ENCODE data around the gene COTL1.
A peak's percentile ranks its signal among the peaks of the same experiment; 100 is the strongest.

The COTL1 gene

DNA sequence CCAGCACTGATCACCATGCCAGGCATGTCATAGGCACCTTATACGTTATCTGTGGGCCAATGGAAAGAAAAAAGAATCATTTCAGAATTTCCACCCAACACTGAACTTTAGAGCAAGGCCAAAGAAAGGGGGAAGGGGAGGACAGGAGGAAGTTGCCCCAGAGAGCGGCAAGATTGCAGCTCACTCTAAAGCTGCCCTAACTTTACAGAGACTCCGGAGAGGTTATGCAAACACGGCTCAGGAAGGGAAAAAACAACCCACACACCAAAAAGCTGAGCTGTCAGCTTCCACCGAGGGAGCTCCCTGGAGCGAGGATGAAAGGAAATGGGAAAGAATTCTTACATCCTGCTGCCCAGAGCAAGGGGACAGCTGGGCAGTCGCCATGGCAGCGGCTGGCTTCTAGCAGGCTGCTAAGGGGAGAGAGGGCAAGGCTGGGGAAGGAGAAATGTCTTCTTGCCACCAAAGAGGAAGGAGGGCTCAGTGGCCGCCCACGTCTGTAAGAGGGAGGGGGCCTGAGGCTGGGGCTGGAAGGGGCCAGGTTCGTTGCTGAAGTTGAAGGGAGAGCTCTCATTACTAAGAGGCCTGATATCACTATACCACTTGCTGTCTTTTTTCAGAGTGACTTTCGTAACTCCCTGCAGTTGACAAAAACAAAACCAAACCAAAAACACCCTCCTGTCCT is 18.2 kb downstream of the COTL1 start:
- Mint-ChIP-seq H3K4me3 (peak overlapping the region; percentile 91), H3K36me3 (peaks cover 11% of the 10 kb centered on the region), H3K4me1 (ENCODE audit: low read depth) (peaks cover 87% of the 10 kb centered on the region), H3K27me3 (no peaks in the 10 kb centered on the region), H3K27ac (peak overlapping the region; percentile 99), H3K9me3 (ENCODE audit: low read depth) (no peaks in the 10 kb centered on the region)

DNA sequence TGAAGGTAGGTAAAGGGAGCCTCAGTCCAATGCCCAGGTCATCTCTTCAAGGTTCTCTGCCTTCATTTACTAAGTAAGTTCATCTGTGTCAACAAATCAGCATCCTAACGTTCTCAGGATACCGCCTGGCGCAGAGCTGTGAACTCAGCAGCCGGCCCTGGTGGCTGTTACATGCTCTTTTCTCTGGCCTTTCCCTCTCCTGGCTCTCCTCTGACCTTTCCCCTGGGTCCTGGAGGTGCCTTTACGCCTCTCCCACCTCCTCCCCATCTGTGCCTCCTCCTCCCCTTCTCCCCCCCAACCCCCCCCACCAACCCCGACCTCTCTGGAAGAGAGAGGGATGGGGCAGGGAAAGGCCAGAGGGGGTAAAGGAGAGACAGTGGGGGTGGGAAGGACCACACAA is 19.5 kb downstream of the COTL1 start:
- Mint-ChIP-seq H3K9me3 (ENCODE audit: low read depth) (no peaks in the 10 kb centered on the region), H3K4me1 (ENCODE audit: low read depth) (peaks cover 89% of the 10 kb centered on the region), H3K36me3 (peaks cover 13% of the 10 kb centered on the region), H3K27me3 (no peaks in the 10 kb centered on the region), H3K4me3 (peak overlapping the region; percentile 73), H3K27ac (peak overlapping the region; percentile 93)

DNA sequence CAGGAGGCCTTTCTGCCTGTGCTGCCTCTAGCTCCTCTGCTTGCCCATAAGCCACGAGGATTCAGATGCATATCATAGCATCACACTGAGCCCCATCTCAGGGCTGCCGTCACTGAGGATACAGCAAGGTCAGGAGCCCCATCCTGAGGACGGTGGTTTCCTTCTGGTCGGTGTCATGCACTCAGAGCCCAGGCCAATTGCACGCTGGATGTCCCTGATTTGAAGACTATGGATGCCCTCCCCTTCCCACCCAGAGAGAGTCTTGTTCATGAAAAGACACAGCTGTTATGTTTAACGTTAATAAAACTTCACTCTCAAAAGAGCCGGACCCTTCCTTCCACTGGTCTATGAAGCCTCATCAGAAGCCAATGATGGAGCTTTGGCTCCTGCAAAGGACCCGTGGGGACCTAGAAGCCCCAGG is 19.9 kb downstream of the COTL1 start:
- H3K4me3 Mint-ChIP-seq, result peak overlapping the region; percentile 73
- H3K36me3 Mint-ChIP-seq, result peaks cover 15% of the 10 kb centered on the region
- no peaks in the 10 kb centered on the region for H3K27me3 Mint-ChIP-seq
- H3K9me3 Mint-ChIP-seq (ENCODE audit: low read depth), result no peaks in the 10 kb centered on the region
- H3K27ac Mint-ChIP-seq, result peak overlapping the region; percentile 93
- peaks cover 88% of the 10 kb centered on the region for H3K4me1 Mint-ChIP-seq (ENCODE audit: low read depth)

DNA sequence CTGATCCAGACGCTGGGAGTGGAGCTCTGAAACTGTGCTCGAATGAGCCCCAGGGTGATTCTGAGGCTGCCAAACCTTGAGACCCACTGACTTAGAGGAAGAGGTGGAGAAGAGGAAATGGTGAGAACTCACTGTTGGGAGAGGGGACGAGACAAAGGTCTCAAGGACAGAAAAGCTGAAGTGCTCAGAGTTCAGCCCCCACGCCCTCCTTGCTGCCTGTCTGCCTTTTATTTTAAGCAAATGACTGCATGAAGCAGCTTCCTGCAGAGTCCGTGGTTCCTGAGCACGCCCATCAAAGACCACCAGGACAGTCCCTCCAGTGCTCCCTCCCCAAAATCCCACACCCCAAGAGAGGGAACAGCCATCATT is 20.4 kb downstream of the COTL1 start:
- Mint-ChIP-seq H3K4me1 (ENCODE audit: low read depth) (peaks cover 88% of the 10 kb centered on the region), H3K9me3 (ENCODE audit: low read depth) (no peaks in the 10 kb centered on the region), H3K4me3 (peak overlapping the region; percentile 73), H3K27me3 (no peaks in the 10 kb centered on the region), H3K27ac (peak overlapping the region; percentile 93), H3K36me3 (peaks cover 19% of the 10 kb centered on the region)

DNA sequence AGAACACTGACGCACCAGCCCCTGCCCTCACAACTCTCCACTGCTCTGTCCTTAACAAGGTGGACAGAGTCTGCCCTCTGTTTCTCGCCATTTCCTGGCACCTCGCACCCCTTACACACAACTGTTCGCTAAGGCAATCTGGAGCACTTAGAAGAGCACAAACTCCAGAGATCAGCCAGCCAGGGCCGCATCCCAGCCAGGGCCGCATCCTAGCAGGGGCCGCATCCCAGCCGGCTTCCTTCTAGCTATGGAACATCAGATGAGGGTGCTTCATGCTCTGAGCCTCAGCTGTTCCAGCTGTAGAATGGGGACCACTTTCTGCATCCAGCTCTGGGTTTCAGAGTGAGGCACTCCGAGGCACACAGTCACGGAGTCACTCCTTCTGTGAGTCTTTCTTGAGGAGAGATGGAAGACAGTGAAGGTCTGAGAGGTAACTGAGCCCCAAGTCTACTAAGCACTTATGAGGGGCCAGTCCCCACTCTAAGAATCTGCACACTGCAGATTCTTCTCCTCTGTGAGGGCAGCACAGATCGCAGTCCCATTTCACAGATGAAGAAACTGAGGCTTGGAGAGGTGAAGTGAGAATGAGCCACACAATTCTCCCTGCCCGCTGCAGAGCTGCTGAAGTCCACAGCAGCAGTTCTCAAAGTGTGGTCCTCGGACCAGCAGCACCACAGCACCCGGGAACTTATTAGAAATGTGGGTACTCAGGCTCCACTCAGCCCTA is 20.9 kb downstream of the COTL1 start:
- Mint-ChIP-seq H3K9me3 (ENCODE audit: low read depth) (no peaks in the 10 kb centered on the region), H3K27me3 (no peaks in the 10 kb centered on the region), H3K4me1 (ENCODE audit: low read depth) (peaks cover 89% of the 10 kb centered on the region), H3K36me3 (peaks cover 24% of the 10 kb centered on the region), H3K4me3 (peak overlapping the region; percentile 73), H3K27ac (peak overlapping the region; percentile 93)

DNA sequence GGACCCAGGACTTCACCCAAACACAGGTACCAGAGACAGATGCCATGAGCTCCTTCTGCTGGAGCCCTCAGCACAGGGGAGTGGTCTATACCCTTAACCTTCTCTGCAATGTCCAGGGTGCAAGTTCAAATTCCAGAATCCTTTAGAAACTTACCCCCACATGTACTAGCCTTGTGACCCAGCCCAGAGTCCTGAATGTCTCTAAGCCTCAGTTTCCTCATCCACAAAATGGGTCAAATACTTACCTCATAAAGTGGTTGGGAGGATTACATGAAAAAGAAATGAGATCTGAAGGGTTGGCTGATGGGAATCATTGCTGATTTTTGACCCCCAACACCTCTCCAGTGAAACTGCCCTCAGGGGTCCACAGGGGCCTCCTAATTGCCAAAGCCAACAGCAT is 21.7 kb downstream of the COTL1 start:
- Mint-ChIP-seq H3K4me1 (ENCODE audit: low read depth) (peaks cover 82% of the 10 kb centered on the region), H3K9me3 (ENCODE audit: low read depth) (no peaks in the 10 kb centered on the region), H3K27ac (peak overlapping the region; percentile 93), H3K4me3 (peak overlapping the region; percentile 73), H3K36me3 (peaks cover 24% of the 10 kb centered on the region), H3K27me3 (no peaks in the 10 kb centered on the region)

DNA sequence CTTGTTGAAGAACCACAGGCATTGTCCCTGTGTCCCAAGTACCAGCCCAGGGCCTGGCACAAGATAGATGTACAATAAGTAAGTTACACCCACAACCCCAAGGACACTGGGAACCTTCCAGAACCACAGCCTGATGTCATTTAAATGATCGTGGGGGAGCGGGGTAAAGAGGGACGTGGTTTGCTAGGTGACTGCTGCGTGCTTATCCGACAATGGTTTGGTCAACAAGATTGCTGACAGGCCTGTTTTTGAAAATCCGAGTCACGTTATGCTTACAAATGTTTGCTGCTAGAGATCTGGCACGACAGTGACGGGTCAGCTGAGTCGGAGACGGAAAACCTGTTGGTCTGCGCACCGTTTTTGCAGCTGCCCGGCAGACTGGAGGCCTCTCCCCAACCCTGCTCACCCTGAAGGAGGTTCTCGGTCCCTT is 22.8 kb downstream of the COTL1 start:
- H3K9me3 Mint-ChIP-seq (ENCODE audit: low read depth), result no peaks in the 10 kb centered on the region
- H3K36me3 Mint-ChIP-seq, result peaks cover 24% of the 10 kb centered on the region
- H3K4me1 Mint-ChIP-seq (ENCODE audit: low read depth), result peaks cover 73% of the 10 kb centered on the region
- peak overlapping the region; percentile 96 for H3K27ac Mint-ChIP-seq
- peak overlapping the region; percentile 82 for H3K4me3 Mint-ChIP-seq
- H3K27me3 Mint-ChIP-seq, result no peaks in the 10 kb centered on the region

DNA sequence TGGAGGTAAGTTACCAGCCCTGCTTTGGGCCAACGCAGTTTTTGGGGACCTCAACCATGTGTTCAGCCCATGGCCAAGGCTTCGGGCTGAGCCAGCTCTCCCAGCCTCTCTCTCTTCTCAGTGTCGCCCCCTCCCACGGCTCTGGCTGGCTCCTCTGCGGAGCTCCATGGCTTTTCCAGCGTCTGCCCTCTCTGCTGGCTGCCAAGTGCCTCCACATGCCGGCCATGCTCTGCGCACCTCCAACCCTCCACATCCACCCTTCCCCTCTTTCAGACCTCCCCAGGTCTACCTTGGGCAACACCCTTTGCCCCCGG is 23.2 kb downstream of the COTL1 start:
- peaks cover 69% of the 10 kb centered on the region for H3K4me1 Mint-ChIP-seq (ENCODE audit: low read depth)
- peaks cover 24% of the 10 kb centered on the region for H3K36me3 Mint-ChIP-seq
- H3K27ac Mint-ChIP-seq, result peak overlapping the region; percentile 96
- H3K27me3 Mint-ChIP-seq, result no peaks in the 10 kb centered on the region
- H3K9me3 Mint-ChIP-seq (ENCODE audit: low read depth), result no peaks in the 10 kb centered on the region
- H3K4me3 Mint-ChIP-seq, result peak overlapping the region; percentile 82

DNA sequence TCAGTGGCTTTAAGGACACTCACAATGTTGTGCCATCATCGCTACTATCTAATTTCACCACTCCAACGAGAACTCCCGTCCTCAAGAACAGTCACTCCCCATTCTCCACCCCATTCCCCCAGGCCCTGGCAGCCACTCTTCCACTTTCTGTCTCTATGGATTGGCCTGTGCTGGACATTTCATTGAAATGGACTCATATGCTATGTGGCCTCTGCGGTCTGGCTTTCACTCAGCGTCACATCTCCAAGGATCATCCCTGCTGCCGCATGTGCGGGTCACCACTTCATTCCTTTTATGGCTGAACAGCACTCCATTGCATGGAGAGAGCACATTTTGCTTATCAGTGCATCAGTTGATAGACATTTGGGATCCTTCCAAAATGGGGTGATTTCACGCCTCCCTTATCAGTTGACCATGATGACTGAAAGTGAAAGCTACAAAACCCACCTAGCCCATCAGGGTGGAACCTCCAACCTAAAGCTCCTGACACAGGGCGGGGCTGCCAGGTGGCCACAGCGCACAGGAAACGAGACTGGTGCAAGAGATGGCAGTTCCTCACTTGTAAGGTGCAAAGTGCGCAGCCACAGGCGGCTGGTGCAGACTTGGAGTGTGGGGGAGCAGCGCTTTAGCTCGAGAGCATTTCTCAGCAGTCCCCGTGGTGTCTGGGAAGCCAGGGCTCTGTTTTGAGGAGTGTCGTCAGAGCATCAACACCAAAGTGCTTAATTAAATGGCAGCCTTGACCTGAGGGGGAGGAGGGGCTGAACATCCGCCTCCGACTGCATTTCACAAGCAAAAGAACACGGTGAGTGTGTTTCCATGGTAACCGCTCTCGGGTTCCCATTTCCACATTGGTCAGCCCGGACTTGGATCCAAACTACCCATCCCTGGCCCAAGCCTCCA is 23.8 kb downstream of the COTL1 start:
- Mint-ChIP-seq H3K27me3 (no peaks in the 10 kb centered on the region), H3K36me3 (peaks cover 22% of the 10 kb centered on the region), H3K4me3 (peak overlapping the region; percentile 82), H3K27ac (peak overlapping the region; percentile 96), H3K9me3 (ENCODE audit: low read depth) (no peaks in the 10 kb centered on the region), H3K4me1 (ENCODE audit: low read depth) (peaks cover 63% of the 10 kb centered on the region)

DNA sequence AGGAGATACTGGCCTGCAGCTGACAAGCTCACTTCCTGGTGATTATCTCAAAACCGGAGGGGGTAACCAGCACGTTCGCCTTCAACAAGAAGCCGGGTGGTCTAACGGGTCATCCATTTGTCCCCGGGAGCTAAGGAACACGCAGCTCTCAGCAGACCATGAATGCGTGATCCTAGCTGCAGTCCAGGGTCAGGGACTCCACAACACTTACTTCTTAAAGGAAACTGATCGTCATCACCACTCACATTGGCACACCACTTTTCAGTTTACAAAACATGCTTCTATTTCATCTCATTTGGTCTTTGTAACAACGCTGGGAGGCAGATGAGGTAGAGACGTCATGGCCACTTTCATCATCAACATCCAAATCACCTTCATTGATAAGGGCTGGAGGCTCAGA is 25.2 kb downstream of the COTL1 start:
- Mint-ChIP-seq H3K36me3 (peaks cover 22% of the 10 kb centered on the region), H3K4me1 (ENCODE audit: low read depth) (peaks cover 55% of the 10 kb centered on the region), H3K27ac (peak overlapping the region; percentile 86), H3K9me3 (ENCODE audit: low read depth) (no peaks in the 10 kb centered on the region), H3K27me3 (no peaks in the 10 kb centered on the region), H3K4me3 (peak overlapping the region; percentile 43)

DNA sequence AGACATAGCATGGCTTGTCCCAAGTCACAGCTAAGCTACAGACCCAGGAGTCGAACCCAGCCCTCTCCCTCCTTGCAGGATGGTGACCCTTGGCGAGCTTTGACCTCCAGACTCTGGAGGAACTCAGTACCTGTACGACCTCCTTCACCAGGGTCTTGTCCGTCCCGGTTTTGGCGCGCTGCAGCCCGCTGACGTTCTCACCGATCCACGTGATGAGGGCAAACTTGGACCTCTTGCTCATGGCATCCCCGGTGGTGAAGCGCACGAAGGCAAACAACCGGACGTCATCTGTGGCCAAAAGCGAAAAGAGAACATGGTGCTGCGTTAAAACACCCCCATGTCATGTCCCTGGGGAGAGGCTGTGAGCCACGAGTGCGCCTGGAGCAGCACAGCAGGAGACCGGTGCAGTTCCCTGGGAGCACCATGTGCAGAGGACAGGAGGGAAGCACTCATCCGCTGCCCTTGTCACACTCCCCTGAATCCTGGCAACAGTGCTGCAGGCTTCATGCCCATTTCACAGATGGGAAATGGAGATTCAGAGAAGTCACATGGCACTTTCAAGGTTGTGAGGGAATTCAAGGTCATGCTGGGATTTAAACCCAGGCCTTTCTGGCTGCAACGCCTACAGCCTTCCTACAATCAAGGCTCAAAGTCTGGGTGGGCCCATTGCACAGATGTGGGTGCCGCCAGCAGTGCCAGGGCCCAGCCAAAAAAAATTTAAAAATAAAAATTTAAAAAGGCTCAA is 27.7 kb downstream of the COTL1 start:
- Mint-ChIP-seq H3K4me3 (no peak overlapping the region), H3K36me3 (peaks cover 16% of the 10 kb centered on the region), H3K27me3 (no peaks in the 10 kb centered on the region), H3K27ac (no peak overlapping the region), H3K9me3 (ENCODE audit: low read depth) (no peaks in the 10 kb centered on the region), H3K4me1 (ENCODE audit: low read depth) (peaks cover 46% of the 10 kb centered on the region)

DNA sequence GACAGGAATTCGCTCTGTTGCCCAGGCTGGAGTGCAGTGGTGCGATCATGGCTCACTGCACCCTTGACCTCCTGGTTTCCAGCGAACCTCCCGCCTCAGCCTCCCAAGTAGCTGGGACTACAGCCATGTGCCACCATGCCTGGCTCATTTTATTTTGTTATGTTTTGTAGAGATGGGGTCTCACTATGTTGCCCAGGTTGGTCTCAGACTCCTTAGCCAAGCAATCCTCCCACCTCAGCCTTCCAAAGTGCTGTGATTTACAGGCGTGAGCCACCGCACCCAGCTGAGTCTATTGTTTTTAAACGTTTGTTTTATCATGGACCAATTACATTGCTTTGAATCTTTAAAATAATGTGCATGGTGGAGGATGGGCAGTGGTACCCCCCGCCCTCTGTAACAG is 28.9 kb downstream of the COTL1 start:
- Mint-ChIP-seq H3K9me3 (ENCODE audit: low read depth) (no peaks in the 10 kb centered on the region), H3K27ac (no peak overlapping the region), H3K4me1 (ENCODE audit: low read depth) (peaks cover 41% of the 10 kb centered on the region), H3K4me3 (no peak overlapping the region), H3K36me3 (peaks cover 16% of the 10 kb centered on the region), H3K27me3 (no peaks in the 10 kb centered on the region)

DNA sequence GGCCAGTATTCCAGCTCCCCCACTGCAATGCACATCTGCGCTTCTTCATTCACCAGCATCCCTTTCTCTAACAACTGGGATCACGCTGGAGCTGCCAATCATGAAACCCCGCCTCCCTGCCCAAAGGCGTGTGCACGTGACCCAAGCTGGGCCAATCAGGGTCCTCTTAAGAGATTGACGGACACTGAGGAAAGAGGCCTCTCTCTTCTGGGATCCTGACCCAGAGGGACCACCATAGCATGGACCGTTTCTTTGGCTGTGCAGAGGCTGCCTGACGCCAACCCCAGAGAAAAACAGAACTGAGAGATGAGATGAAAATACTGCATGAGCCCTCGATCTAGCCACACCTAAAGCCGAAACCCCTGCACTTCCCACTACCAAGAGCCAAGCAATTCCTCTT is 32.0 kb downstream of the COTL1 start:
- H3K4me1 Mint-ChIP-seq (ENCODE audit: low read depth), result peaks cover 33% of the 10 kb centered on the region
- H3K27me3 Mint-ChIP-seq, result no peaks in the 10 kb centered on the region
- H3K9me3 Mint-ChIP-seq (ENCODE audit: low read depth), result no peaks in the 10 kb centered on the region
- peaks cover 2% of the 10 kb centered on the region for H3K36me3 Mint-ChIP-seq
- H3K4me3 Mint-ChIP-seq, result no peak overlapping the region
- peak overlapping the region; percentile 43 for H3K27ac Mint-ChIP-seq

DNA sequence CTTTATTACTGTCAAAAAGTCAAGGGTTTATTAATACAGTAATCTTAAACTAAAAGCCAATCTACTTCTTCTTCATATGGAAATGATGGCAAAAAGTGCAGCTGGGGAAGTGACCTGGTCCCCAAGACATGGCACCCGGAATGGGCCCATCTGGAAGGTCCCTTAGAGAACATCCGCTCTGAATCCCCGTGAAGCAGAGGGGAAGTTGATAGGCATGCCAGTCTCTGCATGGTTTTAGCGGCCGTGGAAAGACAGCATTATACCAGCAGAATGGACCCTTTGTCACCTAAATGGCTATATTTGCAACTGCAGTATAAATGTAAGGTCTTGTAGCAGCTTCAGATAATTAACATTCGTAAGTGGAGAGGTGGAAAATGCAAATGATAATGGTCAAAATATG is 32.4 kb downstream of the COTL1 start:
- peaks cover 35% of the 10 kb centered on the region for H3K4me1 Mint-ChIP-seq (ENCODE audit: low read depth)
- H3K27me3 Mint-ChIP-seq, result no peaks in the 10 kb centered on the region
- H3K36me3 Mint-ChIP-seq, result peaks cover 2% of the 10 kb centered on the region
- H3K27ac Mint-ChIP-seq, result no peak overlapping the region
- H3K4me3 Mint-ChIP-seq, result no peak overlapping the region
- no peaks in the 10 kb centered on the region for H3K9me3 Mint-ChIP-seq (ENCODE audit: low read depth)

Measured in activated naive CD8-positive, alpha-beta T cell (primary cell).